Esophagus squamous epithelium (tissue), 5 donors: ENCODE data around the gene MEF2C. TPM values are rescaled to one million over a fixed set of nuclear protein-coding genes. Genes with fewer than 3 reads are reported as not detected.
"Not testable (repeated sequence)": the region's sequence is repeated elsewhere in the genome, so short reads cannot be mapped to it uniquely, and the experiment has no call there.

Experiments
- DNase-seq: peaks from one replicate; lab custom pipeline; 2025; lab: John Stamatoyannopoulos, UW
- H3K27ac ChIP-seq, 4 donors: fragments of 200-600 bp; sonication (generic); one replicate each; pipeline ENCODE4 v1.5.1; 2016 to 2019; ENCODE audit warnings: mild to moderate bottlenecking in 1 of 4
- H3K27me3 ChIP-seq, 4 donors: fragments of 200-600 bp; sonication (generic); 1 replicate in 3 of 4; 2 replicates in 1 of 4; pipeline versions ENCODE4 v1.5.1 to v1.6.0; 2017 to 2021; ENCODE audit warnings: antibody characterized with exemption in 1 of 4
- H3K36me3 ChIP-seq, 3 donors: fragments of 200-600 bp; sonication (generic); one replicate each; pipeline ENCODE4 v1.5.1; 2016 to 2019
- H3K4me1 ChIP-seq, 3 donors: fragments of 200-600 bp; sonication (generic); one replicate each; pipeline ENCODE4 v1.5.1; 2017 to 2019
- H3K4me3 ChIP-seq, 4 donors: fragments of 200-600 bp; sonication (generic); 1 replicate in 3 of 4; 2 replicates in 1 of 4; pipeline ENCODE4 v1.5.1; 2016 to 2019; ENCODE audit warnings: mild to moderate bottlenecking in 2 of 4, moderate library complexity in 1 of 4
- H3K9me3 ChIP-seq, 3 donors: fragments of 200-600 bp; sonication (generic); one replicate each; pipeline ENCODE4 v1.5.1; 2016 to 2019
- POLR2A ChIP-seq, 4 donors: fragments of 450-650 bp; IDR thresholded peaks; one replicate each; pipeline ENCODE4 v1.6.1; 2017; ENCODE audit warnings: antibody characterized with exemption in 4 of 4, mild to moderate bottlenecking in 4 of 4, moderate library complexity in 3 of 4
- WGBS, 2 donors: methylation state at CpG; one replicate each; pipeline ENCODE4 v1.1.5; 2018; 5-methylcytosine and 5-hydroxymethylcytosine counted together
- intact Hi-C: fragments of 100-400 bp; cut with DNase I; formaldehyde crosslinking; loops from one replicate; pipeline ENCODE4 v1.15.0; 2022
- total RNA-seq, 4 donors: library from RNA; depleted of rRNA; stranded (reverse); fragments of >200 nt; gene quantifications; one replicate each; pipeline ENCODE4 v1.1.0, GENCODE V29; 2016
- TF ChIP-seq, protein P1 (sequence below), 6 experiments: fragments of 450-650 bp in 4 of 6; fragments of 200-600 bp in 2 of 6; sonication (generic) in 2 of 6; IDR thresholded peaks; one replicate each; pipeline ENCODE4 v1.5.1; 2016 to 2019; ENCODE audit warnings: antibody characterized with exemption in 6 of 6, mild to moderate bottlenecking in 4 of 6, moderate library complexity in 4 of 6
- donor health status: DM: yes; HTN: yes; CAD: no.

MEF2C gene
- total RNA-seq, 4 donors from 2014 or later: 3.1 to 17.5 (median 9.9) TPM

DNA sequence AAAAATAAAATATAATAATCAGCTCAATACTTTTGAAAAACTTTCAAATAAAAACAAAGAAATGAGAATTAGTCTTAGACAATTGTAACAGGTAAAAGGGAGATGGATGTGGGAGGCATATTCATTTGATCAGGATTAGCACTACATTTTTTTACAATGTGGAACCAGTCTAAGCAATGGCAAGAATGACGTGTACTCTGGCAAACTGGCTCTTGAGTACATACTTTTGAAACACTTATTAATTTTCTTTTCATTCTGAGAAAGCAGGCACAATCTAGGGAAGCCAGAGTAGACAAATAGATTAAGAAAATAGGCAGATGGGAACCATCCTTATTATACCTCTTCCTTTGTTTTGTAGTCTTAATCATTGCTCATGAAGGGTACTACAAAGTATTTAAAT lies 79.7 kb downstream of the MEF2C start:
- no peak for DNase-seq
- Histone ChIP-seq H3K27ac (no peak overlapping the region), H3K4me1 (no peaks in the 10 kb centered on the region), H3K27me3 (no peaks in the 10 kb centered on the region), H3K9me3 (no peaks in the 10 kb centered on the region), H3K4me3 (no peak overlapping the region), H3K36me3 (no peaks in the 10 kb centered on the region)
- intact Hi-C loops: no loop called here
- WGBS, 2 donors: 50% methylated on average over 1 of the region's 1 CpG
- TF ChIP-seq POLR2A (IDR thresholded peaks at IDR 0.05): no peak
- TF ChIP-seq, protein P1, sequence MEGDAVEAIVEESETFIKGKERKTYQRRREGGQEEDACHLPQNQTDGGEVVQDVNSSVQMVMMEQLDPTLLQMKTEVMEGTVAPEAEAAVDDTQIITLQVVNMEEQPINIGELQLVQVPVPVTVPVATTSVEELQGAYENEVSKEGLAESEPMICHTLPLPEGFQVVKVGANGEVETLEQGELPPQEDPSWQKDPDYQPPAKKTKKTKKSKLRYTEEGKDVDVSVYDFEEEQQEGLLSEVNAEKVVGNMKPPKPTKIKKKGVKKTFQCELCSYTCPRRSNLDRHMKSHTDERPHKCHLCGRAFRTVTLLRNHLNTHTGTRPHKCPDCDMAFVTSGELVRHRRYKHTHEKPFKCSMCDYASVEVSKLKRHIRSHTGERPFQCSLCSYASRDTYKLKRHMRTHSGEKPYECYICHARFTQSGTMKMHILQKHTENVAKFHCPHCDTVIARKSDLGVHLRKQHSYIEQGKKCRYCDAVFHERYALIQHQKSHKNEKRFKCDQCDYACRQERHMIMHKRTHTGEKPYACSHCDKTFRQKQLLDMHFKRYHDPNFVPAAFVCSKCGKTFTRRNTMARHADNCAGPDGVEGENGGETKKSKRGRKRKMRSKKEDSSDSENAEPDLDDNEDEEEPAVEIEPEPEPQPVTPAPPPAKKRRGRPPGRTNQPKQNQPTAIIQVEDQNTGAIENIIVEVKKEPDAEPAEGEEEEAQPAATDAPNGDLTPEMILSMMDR (IDR thresholded peaks at IDR 0.05): no peak

DNA sequence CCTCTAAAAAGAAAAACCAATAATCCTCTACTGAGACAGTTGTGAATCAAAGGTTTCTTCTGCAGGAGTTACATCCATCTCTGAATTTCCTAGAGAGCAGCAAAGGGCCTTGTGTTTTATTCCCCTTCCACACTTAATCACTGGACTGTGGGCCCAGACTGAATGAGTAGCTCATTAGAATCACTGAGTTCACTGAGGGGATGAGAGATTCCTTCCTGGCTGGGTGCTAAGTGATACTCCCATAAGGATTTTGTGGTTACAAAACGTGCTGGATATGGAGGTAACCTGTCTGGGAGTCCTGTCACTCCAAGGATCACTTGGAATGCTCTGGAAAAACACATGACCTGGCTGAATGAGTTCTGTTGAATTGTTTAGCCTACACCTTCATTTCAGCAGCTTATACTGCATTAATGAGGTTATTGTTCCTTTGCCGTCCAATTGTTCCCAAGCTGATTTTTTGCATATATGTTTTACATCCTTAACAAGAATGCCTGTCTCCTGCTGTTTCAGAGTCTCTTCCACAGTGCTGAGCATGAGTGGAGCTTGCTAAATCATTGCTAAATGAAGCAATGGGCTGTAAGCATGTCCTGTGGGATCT lies 82.9 kb downstream of the MEF2C start:
- no peaks in the 10 kb centered on the region for H3K9me3 ChIP-seq
- no peak overlapping the region for H3K27ac ChIP-seq
- WGBS, 2 donors: 56 to 67% methylated on average over 2 of the region's 2 CpGs
- H3K36me3 ChIP-seq: no peaks in the 10 kb centered on the region
- intact Hi-C loops: no loop called here
- no peaks in the 10 kb centered on the region for H3K4me1 ChIP-seq
- TF ChIP-seq, protein P1 (IDR thresholded peaks at IDR 0.05): no peak
- no peak for TF ChIP-seq POLR2A (IDR thresholded peaks at IDR 0.05)
- no peak overlapping the region for H3K4me3 ChIP-seq
- no peak for DNase-seq
- H3K27me3 ChIP-seq: no peaks in the 10 kb centered on the region

DNA sequence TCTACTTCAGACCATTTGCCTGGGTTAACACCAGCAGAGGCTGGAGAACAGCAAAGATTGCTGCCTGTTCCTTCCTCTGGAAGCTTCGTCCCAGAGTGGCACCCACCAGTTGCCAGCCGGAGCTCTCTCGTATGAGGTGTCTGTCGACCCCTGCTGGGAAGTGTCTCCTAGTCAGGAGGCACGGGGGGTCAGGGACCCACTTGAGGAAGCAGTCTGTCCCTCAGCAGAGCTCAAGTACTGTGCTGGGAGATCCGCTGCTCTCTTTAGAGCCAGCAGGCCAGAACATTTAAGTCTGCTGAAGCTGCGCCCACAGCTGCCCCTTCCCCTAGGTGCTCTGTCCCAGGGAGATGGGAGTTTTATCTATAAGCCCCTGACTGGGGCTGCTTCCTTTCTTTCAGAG lies 84.1 kb downstream of the MEF2C start:
- H3K36me3 ChIP-seq, H3K27me3 ChIP-seq, H3K4me3 ChIP-seq, H3K4me1 ChIP-seq, intact Hi-C loops, DNase-seq, H3K27ac ChIP-seq, H3K9me3 ChIP-seq: not testable (repeated sequence)
- WGBS, 2 donors: 73% methylated on average over 3 of the region's 7 CpGs; no CpG with 5 or more reads in 1 of the 2 donors

DNA sequence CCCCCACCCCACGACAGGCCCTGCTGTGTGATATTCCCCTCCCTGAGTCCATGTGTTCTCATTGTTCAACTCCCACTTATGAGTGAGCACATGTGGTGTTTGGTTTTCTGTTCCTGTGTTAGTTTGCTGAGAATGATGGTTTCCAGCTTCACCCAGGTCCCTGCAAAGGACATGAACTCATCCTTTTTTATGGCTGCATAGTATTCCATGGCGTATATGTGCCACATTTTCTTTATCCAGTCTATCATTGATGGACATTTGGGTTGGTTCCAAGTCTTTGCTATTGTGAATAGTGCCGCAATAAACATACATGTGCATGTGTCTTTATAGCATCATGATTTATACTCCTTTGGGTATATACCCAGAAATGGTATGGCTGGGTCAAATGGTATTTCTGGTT lies 89.2 kb downstream of the MEF2C start:
- H3K36me3 ChIP-seq, H3K27me3 ChIP-seq, H3K4me3 ChIP-seq, H3K9me3 ChIP-seq, H3K27ac ChIP-seq, intact Hi-C loops, DNase-seq, H3K4me1 ChIP-seq: not testable (repeated sequence)
- WGBS, 2 donors: 76 to 90% methylated on average over 3 of the region's 3 CpGs

DNA sequence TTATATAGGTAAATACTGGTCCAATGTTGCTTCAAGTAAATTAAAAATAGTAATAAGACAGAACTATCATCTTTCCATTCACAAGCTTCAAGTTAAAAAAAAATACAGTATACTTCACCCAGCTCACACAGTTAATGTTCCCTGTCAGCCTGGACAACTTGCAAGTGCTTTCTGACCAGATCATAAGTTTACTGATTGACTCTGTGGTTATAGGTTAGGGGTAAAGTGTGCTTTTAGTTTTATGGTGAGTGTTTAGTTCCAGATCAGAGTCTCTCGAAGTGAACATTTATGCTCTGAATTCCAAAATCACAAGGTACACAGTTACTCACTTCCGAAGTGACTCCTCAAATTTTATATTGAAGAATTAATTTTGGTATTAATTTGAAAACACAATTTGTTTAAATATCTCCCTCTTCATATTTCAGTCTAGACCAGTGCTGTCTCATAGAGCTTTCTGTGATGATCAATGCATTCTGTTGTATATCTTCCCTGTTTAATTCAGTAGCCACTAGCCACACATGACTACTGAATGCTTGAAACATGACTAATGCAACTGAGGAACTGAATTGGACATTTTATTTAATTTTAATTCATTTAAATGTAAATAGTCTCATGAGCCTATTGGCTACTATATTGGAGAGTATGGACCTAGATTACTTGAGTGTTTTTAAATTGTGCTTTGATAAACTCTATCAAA lies 90.7 kb downstream of the MEF2C start:
- no peak overlapping the region for H3K27ac ChIP-seq
- intact Hi-C loops: no loop called here
- 57 to 88% methylated on average over 2 of the region's 2 CpGs for WGBS, 2 donors
- no peak for TF ChIP-seq POLR2A (IDR thresholded peaks at IDR 0.05)
- TF ChIP-seq, protein P1 (IDR thresholded peaks at IDR 0.05): no peak
- no peaks in the 10 kb centered on the region for H3K36me3 ChIP-seq
- H3K27me3 ChIP-seq: no peaks in the 10 kb centered on the region
- H3K4me3 ChIP-seq: no peak overlapping the region
- no peaks in the 10 kb centered on the region for H3K4me1 ChIP-seq
- no peak for DNase-seq
- H3K9me3 ChIP-seq: no peaks in the 10 kb centered on the region

DNA sequence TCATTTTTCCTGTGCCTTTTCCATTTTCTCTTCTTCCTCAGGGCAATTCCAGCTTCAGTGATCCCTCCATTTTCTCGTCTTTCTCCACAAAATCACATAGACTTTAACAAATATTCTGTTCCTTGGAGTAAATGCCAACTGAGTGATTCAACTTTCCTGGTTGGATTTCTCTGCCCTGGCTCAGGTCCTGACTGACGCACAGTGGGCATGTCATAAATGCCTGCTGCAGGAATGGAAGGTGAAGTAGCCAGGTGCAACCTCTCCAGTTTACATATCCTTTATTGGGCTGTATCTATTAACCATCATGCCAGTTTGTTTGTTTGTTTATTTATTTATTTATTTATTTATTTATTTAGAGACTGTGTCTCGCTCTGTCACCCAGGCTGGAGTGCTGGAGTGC lies 95.1 kb downstream of the MEF2C start:
- DNase-seq: no peak

More for the DNA sequence above, 95.1 kb downstream of the MEF2C start:
- Histone ChIP-seq H3K27ac (no peak overlapping the region), H3K4me1 (peaks cover 0 to 29% (median 17%) of the 10 kb centered on the region in 3 donors), H3K36me3 (no peaks in the 10 kb centered on the region), H3K4me3 (no peak overlapping the region), H3K9me3 (no peaks in the 10 kb centered on the region), H3K27me3 (no peaks in the 10 kb centered on the region)
- WGBS, 2 donors: 46 to 63% methylated on average over 3 of the region's 3 CpGs
- TF ChIP-seq, protein P1 (IDR thresholded peaks at IDR 0.05): no peak
- no peak for TF ChIP-seq POLR2A (IDR thresholded peaks at IDR 0.05)
- intact Hi-C loops: no loop called here
